Right lobe of liver (tissue), 4 donors: ENCODE measurements around the gene ENTPD1.

ENCODE experiments used
- CTCF ChIP-seq, 4 donors: fragments of 200-600 bp in 3 of 4; fragments of 450-650 bp in 1 of 4; IDR thresholded peaks; one replicate each; pipeline versions ENCODE4 v1.5.1 to v1.8.0; 2016 to 2022; ENCODE audit warnings: antibody characterized with exemption in 4 of 4, mild to moderate bottlenecking in 2 of 4
- POLR2A ChIP-seq: fragments of 450-650 bp; IDR thresholded peaks from one replicate; pipeline ENCODE4 v1.6.1; 2017; ENCODE audit warnings: antibody characterized with exemption, mild to moderate bottlenecking
- donor health status: DM: no; HTN: no; CAD: no.
- donor health status: DM: no; HTN: no; CAD: no.
- donor health status: DM: no; HTN: yes; CAD: no.

DNA sequence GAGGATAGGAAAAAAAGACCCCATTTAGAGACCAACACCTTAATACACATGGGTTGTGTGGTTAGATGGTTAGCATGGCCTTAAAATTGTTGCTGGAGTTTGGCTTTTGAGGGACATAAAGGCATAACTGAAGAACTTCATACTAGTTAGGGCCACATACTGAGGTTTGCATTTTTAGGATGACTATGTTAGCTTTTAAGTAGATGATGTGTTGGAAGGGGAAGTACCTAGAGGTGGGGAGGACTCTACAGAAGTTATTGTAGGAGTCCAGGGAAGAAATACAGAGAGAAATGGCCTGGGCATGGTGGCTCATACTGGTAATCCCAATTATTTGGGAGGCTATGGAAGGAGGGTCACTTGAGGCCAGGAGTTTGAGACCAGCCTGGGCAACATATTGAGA, 40.5 kb downstream of the ENTPD1 start:
- TF ChIP-seq CTCF (IDR thresholded peaks at IDR 0.05) (no peak), POLR2A (no peak)
